ENCODE results near the gene BUB1B.
"Not testable (repeated sequence)": the region's sequence is repeated elsewhere in the genome, so short reads cannot be mapped to it uniquely, and the experiment has no call there.

Gene BUB1B

DNA sequence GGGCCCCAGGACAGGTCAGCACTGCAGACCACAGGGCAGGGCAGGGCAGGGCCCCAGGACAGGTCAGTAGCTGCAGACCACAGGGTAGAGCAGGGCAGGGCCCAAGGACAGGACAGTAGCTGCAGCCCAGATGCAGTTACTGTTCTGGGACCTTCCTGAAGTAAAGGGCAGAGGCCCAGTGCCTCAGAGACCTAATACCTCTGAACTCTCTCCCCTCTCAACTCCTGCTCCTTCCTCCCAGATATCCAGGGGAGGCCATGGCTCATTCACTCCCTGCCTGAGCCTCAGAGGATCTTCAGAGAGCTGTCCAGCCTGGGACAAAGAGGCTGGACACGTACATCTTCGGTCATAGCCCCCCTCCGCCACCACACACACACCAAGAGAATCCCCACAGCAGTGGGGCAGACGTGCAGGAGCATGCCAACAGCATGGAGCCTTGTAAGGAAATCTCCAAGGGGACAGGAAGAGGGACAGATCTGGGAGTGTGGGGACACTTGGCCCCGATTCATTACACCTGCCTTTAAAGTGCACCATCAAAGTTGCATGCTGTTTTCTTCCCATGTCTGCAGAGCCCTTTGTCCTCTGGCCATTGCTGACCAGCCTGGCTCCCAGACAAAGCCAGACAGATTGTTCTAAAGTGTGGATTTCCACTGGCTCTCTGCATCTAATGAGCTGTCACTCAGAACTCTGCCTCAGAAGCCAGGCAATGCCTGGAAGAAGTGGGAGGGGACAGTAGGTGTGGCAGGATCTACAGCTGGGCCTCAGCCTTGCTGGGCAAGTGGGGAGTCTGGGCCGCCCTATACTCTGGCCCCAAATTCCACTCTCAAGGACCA, 24.2 kb upstream of the BUB1B start:
- DNase-seq = no peak

DNA sequence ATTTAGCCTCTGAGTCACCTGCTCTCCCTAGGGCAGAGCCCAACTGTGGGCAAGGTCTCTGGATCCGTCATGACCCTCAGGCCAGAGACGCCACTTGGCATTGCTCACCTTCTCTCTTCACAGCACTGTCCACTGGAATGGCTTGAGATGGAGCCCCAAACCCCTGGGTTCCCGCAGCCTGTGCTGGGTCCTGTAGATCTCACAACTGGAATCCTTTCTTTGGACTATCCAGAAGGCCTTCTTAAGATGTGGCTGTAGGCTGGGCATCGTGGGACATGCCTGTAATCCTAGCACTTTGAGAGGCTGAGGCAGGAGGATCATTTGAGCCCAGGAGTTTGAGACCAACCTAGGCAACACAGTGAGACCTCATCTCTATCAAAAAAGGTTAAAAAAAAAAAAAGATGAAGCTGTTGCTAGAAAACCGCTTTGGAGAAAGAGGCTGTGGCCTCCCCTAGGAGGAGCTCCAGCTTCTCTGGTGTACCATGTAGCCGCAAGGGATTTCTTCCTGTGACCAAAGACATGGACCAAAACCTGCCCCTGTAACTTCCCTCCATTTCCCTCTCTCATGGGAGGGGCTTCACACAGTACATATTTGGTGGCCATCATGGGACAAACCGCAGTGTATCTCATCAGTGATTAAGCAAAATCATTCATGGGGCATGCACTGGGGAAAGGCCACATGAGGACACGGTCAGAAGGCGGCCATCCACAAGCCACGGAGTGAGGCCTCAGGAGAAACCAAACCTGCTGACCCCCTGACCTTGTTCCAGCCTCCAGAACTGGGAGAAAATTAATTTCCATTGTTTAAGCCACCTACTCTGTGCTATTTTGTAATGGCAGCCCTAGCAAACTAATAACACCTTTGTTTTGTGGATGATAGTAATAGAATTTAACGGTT, 23.3 kb upstream of the BUB1B start:
- DNase-seq = no peak

DNA sequence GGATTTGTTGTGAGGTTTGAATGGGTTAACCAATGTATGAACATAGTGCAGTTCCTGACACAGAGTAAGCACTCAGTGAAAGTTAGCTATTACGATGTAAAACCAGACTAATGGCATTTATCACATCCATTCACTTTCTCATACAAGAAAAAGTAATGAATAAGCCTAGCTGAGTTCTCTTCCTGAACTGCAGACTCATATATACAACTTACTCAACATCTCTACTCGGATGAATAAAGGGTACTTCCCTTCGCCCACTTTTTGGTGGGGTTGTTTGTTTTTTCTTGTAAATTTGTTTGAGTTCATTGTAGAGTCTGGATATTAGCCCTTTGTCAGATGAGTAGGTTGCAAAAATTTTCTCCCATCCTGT, 22.7 kb upstream of the BUB1B start:
- not testable (repeated sequence) for DNase-seq

DNA sequence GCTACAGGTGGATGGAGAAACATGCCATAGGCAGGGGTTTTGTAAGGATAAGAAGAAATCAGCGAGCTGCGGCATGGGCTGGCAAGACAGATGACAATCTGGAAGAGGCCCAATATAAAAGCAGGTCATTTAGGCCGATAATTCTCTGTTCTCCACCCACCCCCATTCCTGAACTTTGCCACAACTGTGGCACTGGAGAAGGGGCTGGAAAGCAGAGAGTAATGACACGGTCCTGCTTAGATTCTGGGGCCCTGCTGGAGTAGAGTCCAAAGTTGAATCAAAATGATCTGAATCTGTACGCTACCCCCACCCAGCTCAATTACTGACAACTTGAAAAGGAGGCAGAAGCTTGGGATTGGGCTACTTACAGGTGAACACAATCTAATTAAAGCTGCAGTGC, 18.4 kb upstream of the BUB1B start:
- DNase-seq = no peak

DNA sequence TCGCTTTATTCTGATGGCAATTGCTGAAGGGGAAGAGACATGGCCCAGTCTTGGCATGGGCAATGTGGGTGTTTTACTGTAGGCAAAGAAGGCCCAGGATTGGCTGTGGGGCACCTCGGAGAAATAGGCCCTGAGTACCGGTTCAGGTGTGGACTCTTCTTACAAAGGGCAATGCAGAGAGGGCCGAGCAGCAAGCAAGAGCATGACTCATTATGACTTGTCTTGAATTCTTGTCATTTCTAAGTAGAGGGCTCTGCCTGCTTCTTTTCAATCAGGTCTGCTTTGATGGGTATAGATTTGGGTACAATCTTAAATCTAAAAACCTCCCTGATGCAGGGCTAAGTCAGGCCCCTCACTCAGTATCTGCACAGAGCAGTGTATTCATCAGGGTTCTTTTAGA, 14.8 kb upstream of the BUB1B start:
- no peak for DNase-seq

DNA sequence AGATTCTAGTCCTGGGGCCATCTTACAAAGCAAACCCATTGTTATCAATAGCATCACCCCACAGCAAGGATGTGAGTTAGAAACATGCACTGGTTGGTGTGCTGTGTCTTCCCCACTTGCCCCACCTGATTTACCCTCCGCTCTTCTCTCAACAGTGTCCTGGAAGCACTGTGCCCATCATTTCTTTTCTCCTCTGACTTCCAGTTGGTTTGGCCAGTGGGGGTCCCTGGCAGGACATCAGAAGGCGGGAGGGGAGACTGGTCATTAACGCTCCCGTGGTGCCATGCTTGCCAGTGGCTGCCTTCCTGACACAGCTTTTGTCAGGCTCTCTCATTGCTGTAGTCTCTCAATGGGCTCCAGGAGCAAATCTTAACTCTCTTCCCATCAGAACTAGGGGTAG, 11.5 kb upstream of the BUB1B start:
- DNase-seq = no peak

DNA sequence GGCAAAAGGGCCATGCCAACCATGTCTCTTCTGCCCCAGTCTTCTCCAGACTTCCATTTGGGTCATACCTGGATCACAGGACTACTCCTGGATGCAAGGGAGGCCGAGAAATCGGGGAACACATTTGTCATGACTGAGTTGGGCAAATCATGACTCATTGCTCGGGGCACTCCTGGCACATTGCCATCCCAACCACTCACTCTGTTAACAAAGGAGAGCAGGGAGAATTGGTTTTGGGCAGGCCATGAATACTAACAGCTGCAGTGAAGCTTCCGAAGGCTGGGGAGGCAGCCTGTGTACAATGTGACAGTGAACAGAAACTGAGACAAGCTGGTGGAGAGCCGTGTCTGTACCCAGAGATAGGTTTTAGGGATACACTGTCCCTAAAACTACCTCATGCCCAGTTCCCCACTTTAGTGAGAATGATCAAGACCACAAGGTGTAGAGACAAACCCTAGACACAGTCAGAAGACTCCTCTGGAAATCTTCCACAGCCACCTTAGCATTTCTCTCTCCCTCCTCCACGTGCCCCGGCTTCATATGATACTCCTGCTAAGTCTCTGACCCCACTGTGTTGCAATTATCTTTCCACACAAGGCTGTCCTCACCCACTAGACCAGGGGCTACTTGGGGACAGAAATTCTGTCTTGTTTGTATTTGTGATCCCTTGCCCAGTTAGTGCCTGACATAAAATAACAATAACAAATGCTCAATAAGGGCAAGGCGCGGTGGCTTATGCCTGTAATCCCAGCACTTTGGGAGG, 10.5 kb upstream of the BUB1B start:
- DNase-seq = no peak

DNA sequence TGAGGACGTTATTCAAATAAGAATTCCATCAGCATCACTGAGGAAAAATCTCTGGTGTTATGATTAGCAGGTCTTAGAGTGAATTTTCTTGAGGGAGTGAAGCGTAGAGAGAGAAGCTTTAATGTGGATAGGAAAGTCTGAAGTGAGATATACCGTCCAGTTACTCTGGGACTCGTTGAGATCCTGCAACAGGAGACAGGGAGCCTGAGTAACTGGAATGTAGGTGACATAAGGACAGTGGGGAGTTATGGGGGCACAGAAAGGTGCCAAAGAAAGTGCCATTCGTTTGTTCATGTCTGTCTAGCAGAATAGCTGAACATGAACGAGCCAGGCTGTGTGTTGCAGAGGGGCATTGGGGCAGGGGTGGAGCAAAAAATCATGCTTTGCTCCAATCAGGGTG, 9.4 kb upstream of the BUB1B start:
- DNase-seq = no peak

DNA sequence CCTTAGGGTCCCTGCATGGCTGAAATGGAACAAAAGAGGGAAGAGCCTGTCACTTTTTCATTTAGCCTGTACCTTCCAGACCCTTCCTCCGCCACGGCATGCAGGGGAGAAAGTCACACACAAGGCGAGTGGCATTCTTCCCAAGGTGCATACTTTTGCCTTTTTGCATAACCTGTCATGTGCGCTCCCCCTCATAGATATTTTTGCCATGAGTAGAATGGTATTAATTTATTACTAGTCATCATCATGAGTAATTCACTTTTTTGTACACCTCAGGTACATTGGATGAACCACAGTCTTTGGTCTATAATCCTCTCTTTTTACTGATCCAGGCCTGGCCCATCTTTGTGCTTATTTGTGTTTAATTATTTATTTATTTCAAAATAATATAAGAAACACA, 8.9 kb upstream of the BUB1B start:
- DNase-seq = no peak

DNA sequence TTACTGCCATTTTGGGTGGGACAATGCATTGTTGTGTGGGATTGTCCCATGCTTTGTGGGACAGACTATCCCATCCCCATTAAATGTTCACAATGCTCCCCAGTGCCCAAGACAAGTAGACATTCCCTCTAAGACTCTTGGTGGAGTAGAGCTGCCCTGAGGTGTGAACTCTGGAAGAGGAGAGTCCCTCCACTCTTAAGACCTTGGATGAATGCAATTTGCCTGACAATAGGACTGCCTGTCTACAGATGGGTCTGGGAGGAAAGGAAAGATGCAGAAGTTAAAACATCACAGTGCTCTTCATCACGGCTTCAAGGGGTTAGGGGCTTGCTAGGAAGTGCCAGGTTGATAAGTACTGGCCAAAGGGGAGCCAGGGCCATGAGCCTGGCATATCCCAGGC, 6.0 kb upstream of the BUB1B start:
- DNase-seq = not testable (repeated sequence)

DNA sequence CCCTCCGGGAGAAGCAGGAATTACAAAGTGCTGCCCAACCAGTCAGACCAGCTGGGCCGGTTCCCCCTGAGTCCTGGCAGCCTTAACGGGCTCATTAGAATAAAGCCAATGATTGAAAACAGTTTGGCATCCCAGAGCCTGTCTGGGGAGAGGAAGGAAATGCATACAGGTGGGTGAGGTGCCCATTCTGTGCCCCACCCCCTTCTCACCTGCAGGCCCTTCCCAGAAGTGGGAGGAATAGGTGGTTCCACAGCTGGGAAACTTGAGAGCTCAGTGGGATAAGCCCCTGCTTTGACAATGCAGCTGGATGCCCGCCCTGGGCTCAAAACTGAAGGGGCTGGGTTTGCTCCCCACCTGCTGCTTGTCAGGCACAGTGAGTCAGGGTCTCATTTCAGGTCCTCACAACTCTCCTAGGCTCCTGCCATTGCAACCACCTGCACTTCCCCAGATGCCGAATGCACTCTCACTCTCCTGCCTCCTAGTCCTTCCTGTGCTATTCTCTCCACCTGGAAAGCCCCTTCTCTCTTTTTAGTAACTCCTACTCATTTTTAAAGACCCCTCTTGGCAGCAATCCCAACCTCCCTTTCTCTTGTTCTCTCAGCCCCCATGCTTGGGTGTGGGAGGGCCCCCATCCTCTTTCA, 5.5 kb upstream of the BUB1B start:
- DNase-seq = no peak

DNA sequence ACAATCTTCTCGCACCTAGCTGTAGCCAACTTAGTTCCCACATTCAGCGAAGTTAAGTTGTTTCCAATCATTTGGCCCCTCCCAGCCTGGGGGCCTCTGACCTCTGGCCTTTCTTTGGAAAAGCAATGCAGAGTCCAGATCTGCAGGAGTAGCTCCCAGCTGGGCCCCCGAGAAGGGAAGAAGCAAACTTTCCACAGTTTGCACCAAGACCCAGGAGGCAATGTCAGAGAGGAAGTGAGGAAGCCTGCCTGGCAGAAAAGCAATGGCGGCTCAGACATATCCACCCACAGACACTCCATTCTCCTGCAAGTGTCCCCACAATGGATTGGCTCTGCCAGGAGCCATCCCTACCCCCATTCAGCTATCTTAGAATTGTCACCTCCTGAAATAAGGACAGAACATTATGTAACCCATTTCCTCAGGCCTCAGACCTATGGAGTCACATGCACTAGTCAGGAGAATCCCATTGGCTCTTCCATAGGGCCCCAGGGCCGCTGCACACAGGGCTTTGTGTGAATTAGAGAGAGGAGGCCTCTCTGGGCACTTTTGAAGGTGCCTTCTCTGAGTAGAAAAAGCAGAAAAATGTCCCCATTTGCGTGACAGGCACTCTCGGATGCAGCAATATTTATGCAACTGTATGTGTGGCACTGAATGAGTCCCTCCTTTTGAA, 3.0 kb upstream of the BUB1B start:
- no peak for DNase-seq

DNA sequence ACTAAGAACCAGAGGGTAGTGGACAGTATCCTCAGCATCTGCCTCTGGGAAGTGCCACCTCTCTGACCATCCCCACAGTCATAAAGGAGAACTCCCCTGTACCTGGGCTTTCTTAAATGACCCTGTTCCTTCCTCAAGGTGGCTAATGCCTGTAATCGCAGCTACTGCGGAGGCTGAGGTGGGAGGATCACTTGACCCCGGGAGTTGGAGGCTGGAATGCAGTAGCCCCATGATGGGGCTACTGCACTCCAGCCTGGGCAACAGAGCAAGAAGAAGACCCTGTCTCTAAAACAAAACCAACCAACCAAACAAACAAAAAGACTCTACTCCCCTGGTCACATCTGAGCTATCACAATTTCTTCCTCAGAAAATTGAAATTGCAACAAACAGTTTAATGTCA, 848 bp upstream of the BUB1B start:
- DNase-seq = no peak

DNA sequence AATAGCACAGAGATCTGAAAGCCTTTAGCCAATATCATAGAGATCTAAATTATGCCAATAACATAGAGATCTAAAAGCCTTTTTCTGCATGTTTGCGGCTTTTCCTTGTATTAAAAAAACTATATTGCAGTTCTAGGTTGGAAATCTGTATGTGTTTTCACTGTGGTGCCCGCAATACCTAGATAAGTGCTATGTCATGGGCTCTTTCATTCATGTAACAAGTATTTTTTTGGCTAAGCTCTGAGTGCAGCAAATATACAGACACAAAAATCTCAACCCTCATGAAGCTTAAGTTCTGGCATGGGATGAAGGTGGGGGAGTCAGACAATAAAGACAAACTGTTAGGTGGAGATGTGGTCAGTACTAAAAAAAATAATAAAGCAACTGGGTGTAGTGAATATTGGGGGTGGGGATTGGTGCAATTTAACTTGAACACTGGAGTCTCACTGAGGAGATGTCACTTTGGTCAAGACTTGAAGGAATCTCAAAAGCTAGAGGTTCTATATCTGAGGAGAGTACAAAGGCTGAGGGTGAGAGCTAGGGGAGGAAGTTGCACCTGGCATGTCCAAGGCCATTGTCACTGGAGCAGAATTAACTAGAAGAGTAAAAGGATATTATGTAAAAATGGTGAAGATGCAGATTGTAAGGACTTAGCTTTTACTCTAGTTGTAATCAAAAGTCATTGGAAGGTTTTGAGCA, 973 bp downstream of the BUB1B start:
- DNase-seq = no peak

DNA sequence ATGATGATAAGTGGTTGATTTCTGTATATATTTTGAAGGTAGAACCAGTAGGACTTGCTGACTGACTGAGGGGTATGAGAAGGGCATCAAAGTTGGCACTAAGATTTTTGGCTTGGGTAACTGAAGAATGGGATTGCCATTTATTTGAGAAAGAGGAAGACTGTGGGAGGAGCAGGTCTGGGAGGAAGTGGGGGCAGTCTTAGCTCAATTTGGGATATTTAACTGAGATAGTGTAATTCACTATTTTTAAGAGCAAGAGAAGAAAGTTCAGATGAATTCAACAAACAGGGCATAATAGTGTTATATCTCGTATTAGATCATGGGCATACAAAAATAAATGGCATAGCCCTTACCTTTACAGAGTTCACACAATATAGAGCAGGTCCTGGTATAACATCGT, 1.7 kb downstream of the BUB1B start:
- DNase-seq = no peak

DNA sequence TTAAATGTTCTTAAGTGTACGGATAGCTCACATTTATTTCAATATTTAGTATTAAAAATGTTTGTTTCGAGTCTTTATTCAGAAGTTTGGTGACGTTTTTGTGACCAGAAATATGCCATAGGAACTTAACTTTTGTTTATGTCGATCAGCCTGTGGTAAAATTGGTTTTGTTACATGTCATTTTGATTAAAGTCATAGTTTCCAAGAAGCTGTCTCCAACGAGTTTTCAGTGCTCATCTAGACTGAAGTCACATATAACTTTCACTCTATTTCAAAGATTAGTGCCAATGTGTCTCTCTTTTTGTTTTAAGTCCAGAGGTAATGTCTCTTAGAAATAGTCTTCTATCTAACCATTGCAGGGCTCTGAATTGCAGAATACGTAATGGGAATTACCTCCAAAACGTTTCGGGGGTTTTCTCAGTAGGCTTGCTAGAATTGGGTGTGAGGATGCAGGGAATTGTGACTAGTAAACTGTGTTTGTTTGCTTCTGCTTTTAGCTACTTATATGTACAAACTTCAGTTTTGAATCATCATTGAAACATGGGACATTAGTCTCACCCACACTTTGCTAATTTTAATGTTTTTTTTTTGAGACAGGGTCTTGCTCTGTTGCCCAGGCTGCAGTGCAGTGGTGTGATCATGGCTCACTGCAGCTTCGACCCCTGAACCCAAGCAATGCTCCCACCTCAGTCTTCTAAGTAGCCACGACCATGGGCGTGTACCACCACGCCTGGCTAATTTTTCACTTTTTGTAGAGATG, 3.0 kb downstream of the BUB1B start:
- no peak for DNase-seq

DNA sequence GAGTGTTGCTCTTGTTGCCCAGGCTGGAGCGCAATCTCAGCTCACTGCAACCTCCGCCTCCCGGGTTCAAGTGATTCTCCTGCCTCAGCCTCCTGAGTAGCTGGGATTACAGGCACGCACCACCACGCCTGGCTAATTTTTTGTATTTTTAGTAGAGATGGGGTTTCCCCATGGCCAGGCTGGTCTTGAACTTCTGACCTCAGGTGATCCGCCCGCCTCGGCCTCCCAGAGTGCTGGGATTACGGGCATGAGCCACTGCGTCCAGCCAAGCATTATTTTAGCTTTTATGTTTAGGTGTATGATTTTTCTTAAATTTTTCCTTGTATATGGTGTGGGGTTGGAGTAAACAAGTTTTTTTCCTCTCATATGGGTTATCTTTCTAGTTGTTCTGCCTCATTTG, 6.5 kb downstream of the BUB1B start:
- DNase-seq = not testable (repeated sequence)

DNA sequence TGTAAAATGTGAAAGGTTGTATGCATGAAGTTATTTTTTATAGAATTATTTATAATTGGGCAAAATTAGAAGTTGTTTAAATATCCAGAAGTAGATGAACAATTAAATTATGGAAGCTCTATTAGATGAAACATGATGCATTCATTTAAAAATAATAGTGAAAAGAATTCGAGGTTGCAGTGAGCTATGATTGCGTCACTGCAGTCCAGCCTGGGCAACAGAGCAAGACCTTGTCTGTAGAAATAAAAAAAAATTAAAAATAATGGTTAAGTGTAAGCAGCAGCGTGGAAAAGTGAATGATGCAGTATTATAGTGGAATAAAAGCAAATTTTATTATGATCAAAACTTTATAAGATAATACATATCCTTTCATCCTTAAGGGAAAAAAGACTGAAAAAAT, 14.3 kb downstream of the BUB1B start:
- DNase-seq = no peak

DNA sequence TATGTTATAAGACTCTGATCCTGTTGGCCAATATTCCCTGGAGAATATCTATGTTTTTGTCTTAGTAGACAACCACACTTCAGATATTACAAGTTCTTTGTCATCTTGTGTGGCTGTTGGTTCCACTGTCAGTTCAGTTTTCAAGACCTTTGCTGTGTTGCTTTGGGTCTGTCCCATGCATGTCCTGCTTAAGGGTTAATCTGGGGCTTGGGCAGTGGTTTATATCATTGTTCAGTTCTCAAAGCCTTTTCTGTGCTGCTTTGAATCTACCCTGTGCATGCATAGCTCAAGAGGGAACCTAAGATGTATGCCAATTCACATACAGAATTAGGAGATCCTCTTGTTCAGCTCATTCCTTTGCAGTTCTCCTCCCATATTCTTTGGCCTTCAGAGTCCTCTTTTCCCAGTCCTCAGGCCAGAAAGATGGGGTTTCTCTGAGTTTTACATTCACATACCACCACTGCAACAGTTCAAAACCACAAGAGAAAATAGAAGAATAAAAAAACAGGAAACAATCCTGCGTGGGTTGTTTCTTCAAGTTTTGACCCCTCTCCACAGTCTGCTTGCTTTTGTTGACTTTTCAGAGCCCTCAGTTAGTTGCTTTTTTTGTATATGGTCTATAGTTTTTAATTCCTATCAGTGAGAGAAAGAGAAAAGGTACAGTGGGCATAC, 21.6 kb downstream of the BUB1B start:
- DNase-seq = no peak

Data from KG1 (cell line).